GM21447 (cell line): ENCODE results near the gene SLCO2B1.
A peak's percentile ranks its signal among the peaks of the same experiment; 100 is the strongest.

ENCODE experiments used
- ATAC-seq: cut with Tn5 transposase; IDR thresholded peaks from one replicate; pipeline ENCODE4 v1.9.1; 2021; ENCODE audit not compliant: unreplicated experiment

SLCO2B1 gene

GRCh38 chr11:75193271-75193670 lies 42.4 kb downstream of the SLCO2B1 start:
- ATAC-seq: no peak

DNA sequence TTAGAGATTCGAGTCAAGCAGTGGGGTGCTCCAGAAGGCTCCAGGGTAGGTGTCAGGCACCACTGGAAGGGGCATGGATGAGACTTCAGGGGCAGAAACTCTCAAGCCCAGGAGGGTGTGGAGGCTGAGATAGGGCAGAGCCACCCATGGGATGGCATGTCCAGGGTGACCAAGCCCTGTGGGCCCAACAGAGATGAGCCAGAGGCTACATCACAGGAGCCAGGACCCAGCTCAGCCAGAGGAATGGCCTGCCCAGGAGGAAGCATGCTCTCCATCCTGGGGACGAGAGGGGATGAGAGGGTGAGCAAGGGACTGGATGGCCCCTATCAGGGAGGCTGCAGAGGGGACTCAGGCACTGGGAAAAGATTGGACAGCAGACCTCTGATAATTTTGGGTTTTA lies 42.8 kb downstream of the SLCO2B1 start:
- no peak for ATAC-seq

DNA sequence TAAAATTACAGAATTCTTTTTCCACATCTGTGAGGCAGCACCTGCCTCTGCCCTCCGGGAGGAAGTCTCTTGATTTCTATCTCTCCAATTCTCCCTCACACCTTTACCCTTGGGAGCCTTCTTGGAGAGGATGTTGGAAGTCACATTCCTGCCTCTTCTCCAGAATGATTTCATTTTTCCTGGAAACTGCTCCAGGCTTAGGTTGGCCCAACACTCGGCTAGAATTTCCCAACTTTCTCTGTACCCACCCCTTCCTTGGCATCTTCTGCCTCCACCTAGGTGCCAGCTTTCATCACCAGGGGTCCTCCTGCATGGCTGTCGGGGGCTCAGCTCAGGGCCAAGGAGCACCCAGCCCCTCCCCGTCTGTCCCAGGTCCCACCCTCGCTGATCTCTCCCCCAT lies 43.2 kb downstream of the SLCO2B1 start:
- no peak for ATAC-seq

DNA sequence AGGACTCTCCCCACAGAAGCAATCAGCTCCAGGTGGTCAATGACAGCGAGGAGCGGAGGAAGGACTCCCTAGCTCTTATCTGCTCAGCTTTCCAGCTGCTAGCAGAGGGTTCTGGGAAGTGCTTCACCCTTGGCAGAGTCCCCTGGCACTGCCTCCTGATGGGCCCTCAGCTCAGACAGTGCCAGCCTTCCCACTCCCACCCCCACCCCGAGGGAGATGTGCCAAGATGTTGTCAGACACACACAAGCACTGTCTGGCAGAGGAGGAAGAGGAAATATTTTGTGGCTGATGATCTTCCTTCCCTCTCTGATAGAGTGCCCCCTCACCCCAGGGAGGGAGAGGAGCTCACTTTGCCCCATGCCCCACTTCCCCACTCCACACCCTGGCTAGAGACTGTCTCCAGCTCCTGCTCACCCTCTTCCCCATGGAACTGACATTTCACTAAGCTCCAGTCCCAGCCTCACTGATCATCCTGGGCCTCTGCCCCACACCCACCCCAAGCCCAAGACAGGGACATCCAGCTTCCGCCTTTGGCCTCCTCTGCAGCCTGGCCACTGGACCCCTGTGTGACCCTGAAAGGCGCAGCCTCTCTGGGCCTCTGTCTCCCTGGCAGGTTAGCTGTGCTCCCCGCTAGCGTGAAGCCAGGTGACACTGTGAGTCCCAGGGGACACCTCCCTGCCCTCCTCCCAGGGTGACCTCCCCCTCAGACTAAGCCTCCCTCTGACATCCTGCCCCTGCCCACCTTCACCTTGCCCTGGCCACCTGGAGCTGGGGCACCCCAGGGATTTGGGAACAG lies 44.5 kb downstream of the SLCO2B1 start:
- ATAC-seq: no peak

- ATAC-seq: no peak
Measured at GRCh38 chr11:75196426-75196825, 45.5 kb downstream of the SLCO2B1 start.

- ATAC-seq: no peak
Measured at GRCh38 chr11:75197512-75198277, 46.8 kb downstream of the SLCO2B1 start.

DNA sequence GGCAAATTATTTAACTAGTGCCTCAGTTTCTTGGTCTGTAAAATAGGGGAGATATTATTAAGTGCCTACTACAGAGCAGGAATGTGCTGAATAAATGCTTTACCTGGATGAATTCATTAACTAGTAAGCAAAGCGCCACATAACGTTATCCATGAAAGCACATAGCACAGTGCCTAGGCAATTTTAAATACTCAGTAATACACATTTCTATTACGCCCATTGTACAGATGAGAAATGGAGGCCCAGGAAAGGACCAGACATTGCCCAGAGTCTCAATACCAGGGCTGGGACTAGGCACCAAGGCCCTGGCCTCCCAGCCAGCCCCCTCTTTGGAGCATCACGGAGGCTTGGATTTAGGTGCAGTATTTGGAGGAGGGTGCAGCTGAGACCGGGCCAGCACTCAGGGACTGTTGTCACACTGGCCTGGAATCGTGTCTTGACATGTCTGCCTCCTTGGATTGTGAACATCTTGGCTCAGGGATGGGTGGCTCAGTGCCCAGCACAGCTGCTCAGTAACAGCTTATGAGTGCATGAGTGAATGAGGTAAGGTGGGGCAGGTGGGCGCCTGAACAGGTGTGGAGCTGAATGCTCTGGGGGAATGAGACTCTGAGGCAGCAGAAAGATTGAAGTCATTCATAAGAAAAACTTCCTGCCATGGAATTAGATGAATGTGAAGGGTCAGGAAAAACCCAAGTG lies 47.5 kb downstream of the SLCO2B1 start:
- ATAC-seq: no peak

DNA sequence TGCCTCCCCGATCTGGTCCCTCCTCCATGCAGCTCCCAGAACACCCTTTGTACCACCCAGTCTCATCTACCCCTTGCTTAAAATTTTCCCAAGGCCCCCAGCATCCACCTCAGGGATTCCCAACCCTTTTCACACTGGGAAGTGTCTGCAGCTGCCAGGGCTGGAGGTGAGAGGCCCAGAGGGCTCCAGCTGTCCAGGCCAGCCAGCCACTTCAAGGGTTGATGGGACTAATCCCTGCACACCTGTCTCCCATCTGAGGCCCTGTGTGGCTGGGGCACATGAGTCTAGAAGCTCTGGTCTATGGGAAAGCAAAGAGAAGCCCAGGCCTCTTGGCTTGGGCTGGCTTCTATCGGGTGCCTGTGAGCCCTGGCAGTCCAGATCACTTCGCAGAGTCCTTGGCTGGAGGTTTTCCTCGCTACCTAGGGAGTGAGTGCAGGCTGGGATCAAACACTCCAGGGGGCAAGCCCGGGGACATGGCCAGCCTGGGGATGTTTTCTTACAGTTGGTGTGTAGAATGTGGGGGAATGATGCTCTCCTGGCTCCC lies 48.6 kb downstream of the SLCO2B1 start:
- no peak for ATAC-seq

DNA sequence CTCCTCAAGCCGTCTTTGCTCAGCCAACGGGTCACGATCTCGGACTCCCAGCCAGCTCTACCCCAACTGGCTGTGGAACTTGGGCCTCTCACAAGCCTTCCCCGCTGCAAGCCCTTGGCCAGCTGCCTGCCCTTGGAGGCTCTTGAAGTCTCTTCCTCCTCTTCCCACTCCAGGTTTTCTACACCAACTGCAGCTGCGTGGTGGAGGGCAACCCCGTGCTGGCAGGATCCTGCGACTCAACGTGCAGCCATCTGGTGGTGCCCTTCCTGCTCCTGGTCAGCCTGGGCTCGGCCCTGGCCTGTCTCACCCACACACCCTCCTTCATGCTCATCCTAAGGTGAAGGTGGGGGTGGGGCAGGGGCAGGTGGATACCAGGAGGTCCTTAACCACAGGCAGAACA lies 49.1 kb downstream of the SLCO2B1 start:
- ATAC-seq: no peak

DNA sequence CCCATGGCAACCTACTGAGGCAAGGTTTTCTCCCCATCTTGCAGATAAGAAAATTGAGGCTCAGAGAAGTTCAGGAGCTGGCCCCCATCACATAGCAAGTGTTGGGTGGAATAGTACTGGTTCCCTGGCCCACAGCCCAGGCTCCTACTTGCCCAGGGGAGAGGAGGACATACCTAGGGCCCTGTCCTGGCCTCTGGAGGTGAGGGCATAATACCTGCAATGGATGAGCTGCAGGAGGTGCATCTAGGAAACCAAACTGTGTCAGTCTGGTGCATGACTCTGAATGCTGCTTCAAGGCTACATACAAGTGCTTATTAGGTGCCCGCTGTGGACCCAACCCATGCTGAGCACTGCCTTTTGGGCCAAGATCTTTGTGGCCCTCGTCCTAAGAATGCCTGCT lies 49.6 kb downstream of the SLCO2B1 start:
- no peak for ATAC-seq

GRCh38 chr11:75201771-75202170 lies 50.9 kb downstream of the SLCO2B1 start:
- ATAC-seq: no peak

- no peak for ATAC-seq
Measured at GRCh38 chr11:75202195-75202594, 51.3 kb downstream of the SLCO2B1 start.

DNA sequence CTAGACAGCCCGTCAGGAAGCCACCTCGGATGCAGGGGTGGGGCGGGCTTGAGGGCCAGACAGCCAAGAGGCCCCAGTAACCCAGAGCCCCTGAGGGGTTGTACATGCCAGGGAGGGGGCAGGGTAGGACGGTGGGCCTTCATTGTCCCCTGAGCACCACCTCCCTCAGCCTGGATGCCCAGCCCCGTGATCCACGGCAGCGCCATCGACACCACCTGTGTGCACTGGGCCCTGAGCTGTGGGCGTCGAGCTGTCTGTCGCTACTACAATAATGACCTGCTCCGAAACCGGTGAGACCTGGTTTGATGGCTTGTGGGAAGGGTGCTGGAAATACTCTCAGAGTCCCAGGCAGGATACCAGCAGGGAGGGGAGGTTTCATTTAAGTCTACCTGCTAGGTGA lies 52.2 kb downstream of the SLCO2B1 start:
- ATAC-seq: no peak

DNA sequence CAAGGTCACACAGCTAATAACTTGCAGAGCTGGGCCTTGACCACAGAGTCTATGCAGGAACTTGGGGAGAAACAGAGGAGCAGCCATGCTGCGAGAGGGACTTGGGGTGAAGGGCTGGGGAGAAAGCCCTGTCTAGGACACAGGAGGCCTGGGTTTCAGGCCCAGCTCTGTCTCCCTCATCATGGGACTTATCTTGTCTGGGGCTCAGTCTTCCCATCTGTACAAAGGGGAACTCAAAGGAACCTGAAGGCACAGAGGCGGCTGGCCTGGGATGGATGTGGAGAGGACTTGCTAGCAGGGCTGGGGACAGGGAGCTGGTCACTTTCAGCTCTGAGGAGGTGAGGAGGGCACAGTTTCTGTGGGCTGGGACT lies 52.7 kb downstream of the SLCO2B1 start:
- no peak for ATAC-seq

DNA sequence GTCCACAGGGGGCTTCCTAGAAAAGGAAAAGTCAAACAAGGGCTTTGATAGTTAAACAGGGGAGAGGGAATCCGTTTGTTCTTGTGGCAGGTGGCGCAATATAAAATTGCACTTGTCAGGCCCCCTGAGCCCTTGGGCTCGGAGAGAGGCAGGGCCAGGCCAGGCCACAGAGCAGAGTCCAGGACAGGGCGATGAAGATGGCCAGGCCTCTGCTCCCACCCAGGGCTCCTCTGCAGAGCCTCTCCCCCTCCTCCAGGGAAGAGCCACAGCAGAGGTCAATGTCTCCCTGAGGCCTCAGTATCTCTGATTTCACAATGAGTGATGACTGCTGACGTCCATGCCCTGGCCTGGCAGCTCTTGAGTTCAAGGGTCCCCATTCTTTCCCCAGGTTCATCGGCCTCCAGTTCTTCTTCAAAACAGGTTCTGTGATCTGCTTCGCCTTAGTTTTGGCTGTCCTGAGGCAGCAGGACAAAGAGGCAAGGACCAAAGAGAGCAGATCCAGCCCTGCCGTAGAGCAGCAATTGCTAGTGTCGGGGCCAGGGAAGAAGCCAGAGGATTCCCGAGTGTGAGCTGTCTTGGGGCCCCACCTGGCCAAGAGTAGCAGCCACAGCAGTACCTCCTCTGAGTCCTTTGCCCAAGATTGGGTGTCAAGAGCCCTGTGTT lies 53.2 kb downstream of the SLCO2B1 start:
- no peak for ATAC-seq

DNA sequence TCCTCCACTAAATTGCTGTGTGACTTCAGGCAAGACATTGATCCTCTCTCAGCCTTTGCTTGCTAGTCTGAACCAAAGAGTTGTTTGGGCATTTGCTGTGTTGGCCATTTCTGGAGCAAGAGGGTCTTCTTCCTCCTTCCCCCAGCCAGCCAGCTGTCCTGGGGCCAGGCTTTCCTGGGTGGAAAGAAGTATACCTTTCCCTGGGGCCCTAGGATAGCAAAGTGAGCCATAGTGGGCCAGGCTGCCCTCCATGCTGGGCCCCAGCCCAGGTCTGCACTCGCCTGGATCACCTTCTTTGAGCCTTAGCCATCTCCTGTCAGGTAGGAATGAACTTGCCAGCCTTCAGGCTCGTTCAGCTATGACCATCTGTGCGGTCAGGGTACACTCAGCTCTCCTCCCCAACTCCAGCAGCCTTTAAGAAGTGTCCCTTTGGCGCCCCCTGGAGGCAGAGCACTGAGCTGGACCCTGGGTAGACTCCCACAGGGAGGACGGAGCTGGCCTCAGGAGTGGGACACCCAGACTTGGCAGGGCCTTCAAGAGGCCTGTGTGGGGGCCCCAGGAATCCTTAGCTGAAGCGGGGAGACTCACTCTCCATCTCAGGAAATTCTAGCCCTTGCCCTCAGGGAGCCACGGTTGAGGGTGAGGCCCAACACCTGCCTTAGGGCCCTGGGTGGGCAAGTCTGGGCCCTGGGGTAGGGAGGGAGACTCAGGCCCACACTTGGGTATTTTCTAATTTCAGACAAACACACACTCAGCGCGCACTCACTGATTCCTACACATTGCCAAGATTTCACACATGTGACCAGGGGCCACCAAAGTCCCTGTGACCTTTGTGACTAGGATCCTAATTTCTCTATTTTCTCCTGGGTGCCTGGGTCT lies 54.0 kb downstream of the SLCO2B1 start:
- peak; percentile 86 for ATAC-seq

- no peak for ATAC-seq
Measured at GRCh38 chr11:75205564-75206020, 54.7 kb downstream of the SLCO2B1 start.

GRCh38 chr11:75208446-75208845 lies 57.5 kb downstream of the SLCO2B1 start:
- no peak for ATAC-seq

GRCh38 chr11:75212411-75212810 lies 61.5 kb downstream of the SLCO2B1 start:
- no peak for ATAC-seq

DNA sequence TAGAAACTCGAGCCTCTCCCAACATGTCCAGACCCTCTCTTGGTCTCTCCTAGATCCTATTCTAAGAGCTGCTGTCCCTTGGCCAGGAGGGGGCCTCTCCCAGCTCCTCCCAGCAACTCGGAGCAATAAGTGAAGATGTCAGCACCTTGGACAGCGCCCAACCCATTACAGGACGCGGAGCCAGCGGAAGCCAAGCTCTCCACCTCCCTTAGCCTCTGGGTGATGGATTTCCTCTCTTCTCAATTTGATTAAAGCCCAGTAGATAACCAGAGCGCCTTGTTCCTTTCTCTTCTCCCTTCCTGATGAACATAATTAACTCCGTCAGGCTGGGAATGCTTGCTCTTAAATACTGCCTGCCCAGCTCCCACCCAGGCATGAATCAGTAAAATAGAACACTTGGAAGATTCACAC lies 63.5 kb downstream of the SLCO2B1 start:
- ATAC-seq: no peak
